KMS-11 (cell line): ENCODE measurements around the gene FBXO22.

ENCODE experiments used
- H2AFZ ChIP-seq: fragments of 200-600 bp; sonication (generic); 2 replicates; pipeline ENCODE4 v1.6.1; 2016; ENCODE audit warnings: antibody characterized with exemption, mixed run types, low read depth
- H3K27ac ChIP-seq: fragments of 200-600 bp; sonication (generic); 2 replicates; pipeline ENCODE4 v1.6.1; 2016; ENCODE audit warnings: mild to moderate bottlenecking, mixed run types
- H3K27me3 ChIP-seq: fragments of 200-600 bp; sonication (generic); 2 replicates; pipeline ENCODE4 v1.6.1; 2017; ENCODE audit warnings: mild to moderate bottlenecking, low read depth, mixed run types, moderate library complexity; ENCODE audit not compliant: insufficient read depth
- H3K36me3 ChIP-seq: fragments of 200-600 bp; sonication (generic); 2 replicates; pipeline ENCODE4 v1.6.1; 2017; ENCODE audit warnings: mild to moderate bottlenecking, mixed run types; ENCODE audit not compliant: insufficient read depth
- H3K4me1 ChIP-seq: fragments of 200-600 bp; sonication (generic); 2 replicates; pipeline ENCODE4 v1.6.1; 2016; ENCODE audit warnings: mild to moderate bottlenecking, low read depth, mixed run types; ENCODE audit not compliant: poor library complexity, severe bottlenecking
- H3K4me2 ChIP-seq: fragments of 200-600 bp; sonication (generic); 2 replicates; pipeline ENCODE4 v1.7.0; 2016; ENCODE audit warnings: mild to moderate bottlenecking, mixed run types
- H3K4me3 ChIP-seq: fragments of 200-600 bp; sonication (generic); IDR thresholded peaks from 2 replicates; pipeline ENCODE4 v1.6.1; 2017; ENCODE audit warnings: low read depth, low read length, mixed read lengths; ENCODE audit not compliant: insufficient read depth
- H3K79me2 ChIP-seq: fragments of 200-600 bp; sonication (generic); 2 replicates; pipeline ENCODE4 v1.6.1; 2016; ENCODE audit warnings: low read depth, mixed run types; ENCODE audit not compliant: insufficient read depth
- H3K9ac ChIP-seq: fragments of 200-600 bp; sonication (generic); 2 replicates; pipeline ENCODE4 v1.6.1; 2016; ENCODE audit warnings: mild to moderate bottlenecking, mixed run types
- H4K20me1 ChIP-seq: fragments of 200-600 bp; sonication (generic); 2 replicates; pipeline ENCODE4 v1.6.1; 2016; ENCODE audit warnings: mild to moderate bottlenecking, mixed run types; ENCODE audit not compliant: insufficient read depth
- TF ChIP-seq, protein P1 (sequence below): fragments of 200-600 bp; sonication (generic); conservative IDR thresholded peaks from 2 replicates; pipeline ENCODE4 v1.6.1; 2017; ENCODE audit warnings: low read depth, mild to moderate bottlenecking, antibody characterized with exemption, low read length, moderate library complexity, mixed read lengths

Gene FBXO22

DNA sequence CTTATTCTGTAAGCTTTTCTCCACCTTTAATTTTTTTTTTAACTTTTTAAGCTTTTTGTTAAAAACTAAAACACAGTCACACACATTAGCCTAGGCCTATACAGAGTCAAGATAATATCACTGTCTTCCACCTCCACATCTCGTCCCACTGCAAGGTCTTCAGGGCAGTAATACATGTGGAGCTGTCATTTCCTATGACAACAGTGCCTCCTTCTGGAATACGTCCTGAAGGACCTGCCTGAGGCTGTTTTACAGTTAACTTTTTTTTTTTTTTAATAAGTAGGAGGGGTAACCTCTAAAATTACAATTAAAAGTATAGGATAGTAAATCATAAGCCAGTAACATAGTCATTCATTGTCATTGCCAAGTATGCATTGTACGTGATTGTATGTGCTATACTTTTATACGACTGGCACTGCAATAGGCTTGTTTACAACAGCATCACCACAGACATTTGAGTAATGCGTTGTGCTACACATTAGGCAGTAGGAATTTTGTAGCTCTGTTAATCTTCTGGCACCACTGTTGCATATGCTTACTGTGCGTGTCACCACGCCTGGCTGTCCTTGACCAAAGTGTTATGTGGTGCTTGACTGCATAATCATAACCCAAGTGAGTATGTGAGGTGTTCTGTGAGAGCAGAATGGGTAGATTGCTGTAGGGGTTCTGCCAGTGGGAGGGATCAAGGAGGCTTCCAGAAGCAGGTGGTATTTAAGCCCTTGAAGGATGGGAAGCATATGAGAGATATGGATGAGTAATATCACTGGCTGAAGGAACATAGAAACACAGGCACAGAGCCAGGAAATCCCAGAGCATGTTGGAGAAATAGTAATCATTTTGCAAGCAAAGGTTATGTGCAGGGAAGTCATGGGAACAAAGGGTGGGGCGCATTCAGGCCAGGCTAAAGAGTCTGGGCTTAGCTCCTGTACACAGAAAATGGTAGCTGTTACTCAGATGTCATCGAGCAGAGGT is 18.3 kb downstream of the FBXO22 start:
- Histone ChIP-seq H4K20me1 (no peaks in the 10 kb centered on the region), H3K4me1 (peaks cover 51% of the 10 kb centered on the region), H3K36me3 (no peaks in the 10 kb centered on the region)

DNA sequence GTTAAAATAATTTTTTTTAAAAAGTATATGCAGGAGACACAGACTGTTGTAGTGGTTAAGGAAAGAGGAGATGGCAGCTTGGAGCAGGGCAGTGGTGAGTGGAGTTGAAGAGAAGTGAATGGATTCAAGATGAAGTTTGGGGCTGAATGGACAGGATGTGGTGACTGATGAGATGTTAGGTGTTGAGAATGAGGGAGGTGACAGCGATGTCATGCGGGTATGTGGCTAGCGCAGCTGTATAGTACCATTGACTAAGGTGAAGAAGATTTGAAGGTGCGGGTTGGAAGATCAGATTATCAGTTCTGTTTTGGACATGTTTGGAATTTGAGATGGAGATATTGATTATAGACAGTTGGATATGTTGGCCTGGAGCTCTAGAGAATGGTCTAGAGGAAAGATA is 20.1 kb downstream of the FBXO22 start:
- no peaks in the 10 kb centered on the region for H3K36me3 ChIP-seq
- H3K9ac ChIP-seq: no peak overlapping the region
- no peak overlapping the region for H3K4me2 ChIP-seq
- no peaks in the 10 kb centered on the region for H4K20me1 ChIP-seq
- no peak overlapping the region for H3K4me3 ChIP-seq
- peaks cover 59% of the 10 kb centered on the region for H3K4me1 ChIP-seq
- no peaks in the 10 kb centered on the region for H3K79me2 ChIP-seq
- TF ChIP-seq, protein P1, sequence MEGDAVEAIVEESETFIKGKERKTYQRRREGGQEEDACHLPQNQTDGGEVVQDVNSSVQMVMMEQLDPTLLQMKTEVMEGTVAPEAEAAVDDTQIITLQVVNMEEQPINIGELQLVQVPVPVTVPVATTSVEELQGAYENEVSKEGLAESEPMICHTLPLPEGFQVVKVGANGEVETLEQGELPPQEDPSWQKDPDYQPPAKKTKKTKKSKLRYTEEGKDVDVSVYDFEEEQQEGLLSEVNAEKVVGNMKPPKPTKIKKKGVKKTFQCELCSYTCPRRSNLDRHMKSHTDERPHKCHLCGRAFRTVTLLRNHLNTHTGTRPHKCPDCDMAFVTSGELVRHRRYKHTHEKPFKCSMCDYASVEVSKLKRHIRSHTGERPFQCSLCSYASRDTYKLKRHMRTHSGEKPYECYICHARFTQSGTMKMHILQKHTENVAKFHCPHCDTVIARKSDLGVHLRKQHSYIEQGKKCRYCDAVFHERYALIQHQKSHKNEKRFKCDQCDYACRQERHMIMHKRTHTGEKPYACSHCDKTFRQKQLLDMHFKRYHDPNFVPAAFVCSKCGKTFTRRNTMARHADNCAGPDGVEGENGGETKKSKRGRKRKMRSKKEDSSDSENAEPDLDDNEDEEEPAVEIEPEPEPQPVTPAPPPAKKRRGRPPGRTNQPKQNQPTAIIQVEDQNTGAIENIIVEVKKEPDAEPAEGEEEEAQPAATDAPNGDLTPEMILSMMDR: no peak
- H2AFZ ChIP-seq: no peak overlapping the region
- no peak overlapping the region for H3K27ac ChIP-seq
- no peaks in the 10 kb centered on the region for H3K27me3 ChIP-seq

More for the DNA sequence above, 18.3 kb downstream of the FBXO22 start:
- TF ChIP-seq, protein P1: peak; percentile 38; the same call in 1 of the 2 replicates
- H3K4me3 ChIP-seq: no peak overlapping the region
- H3K4me2 ChIP-seq: no peak overlapping the region
- H3K27ac ChIP-seq: no peak overlapping the region
- H2AFZ ChIP-seq: no peak overlapping the region
- no peak overlapping the region for H3K9ac ChIP-seq
- no peaks in the 10 kb centered on the region for H3K79me2 ChIP-seq
- no peaks in the 10 kb centered on the region for H3K27me3 ChIP-seq

DNA sequence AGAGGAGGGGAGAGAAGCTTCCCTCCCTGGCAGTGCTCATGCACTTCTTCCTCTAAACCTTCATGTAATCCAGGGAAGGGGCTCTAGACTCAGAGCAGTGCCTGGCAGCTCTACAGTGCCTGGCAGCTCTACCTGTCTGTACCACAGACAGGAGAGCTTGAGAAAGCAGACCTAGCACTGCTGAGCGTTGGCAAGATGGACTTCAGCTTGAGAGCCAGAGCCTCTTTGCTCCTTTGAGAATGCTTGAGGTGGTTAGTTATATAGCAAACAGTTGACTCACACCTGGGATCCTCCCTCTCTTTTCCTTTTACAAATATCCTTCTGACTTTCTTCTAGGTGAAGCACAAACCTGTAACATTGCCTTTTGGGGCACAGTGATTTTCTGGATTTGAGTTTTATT is 20.9 kb downstream of the FBXO22 start:
- H3K9ac ChIP-seq: no peak overlapping the region
- no peaks in the 10 kb centered on the region for H3K79me2 ChIP-seq
- H3K27me3 ChIP-seq: no peaks in the 10 kb centered on the region
- H2AFZ ChIP-seq: no peak overlapping the region
- H3K36me3 ChIP-seq: no peaks in the 10 kb centered on the region
- no peak overlapping the region for H3K4me2 ChIP-seq
- TF ChIP-seq, protein P1: no peak
- peaks cover 59% of the 10 kb centered on the region for H3K4me1 ChIP-seq
- H3K4me3 ChIP-seq: no peak overlapping the region
- H3K27ac ChIP-seq: no peak overlapping the region
- H4K20me1 ChIP-seq: no peaks in the 10 kb centered on the region

DNA sequence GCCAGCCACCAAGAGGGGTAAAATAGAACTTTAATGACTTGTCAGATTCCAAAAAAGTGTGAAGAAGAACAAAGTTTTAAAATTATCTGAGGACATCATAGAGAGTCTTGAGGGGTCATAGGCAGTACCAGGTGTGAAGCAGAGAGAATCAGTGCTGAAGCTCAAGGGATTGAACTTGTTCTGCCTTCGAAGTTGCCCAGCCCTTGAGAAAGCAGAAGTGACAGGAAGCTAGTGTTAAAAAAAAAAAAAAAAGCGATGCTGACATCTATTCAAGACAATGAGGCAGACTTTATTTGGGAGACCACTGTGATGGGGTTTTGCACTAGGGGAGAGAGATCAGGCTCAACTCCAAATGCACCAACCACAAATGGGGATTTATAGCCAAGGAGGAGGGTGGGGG is 21.8 kb downstream of the FBXO22 start:
- H2AFZ ChIP-seq: no peak overlapping the region
- no peak overlapping the region for H3K27ac ChIP-seq
- H3K27me3 ChIP-seq: no peaks in the 10 kb centered on the region
- H3K9ac ChIP-seq: no peak overlapping the region
- TF ChIP-seq, protein P1: no peak
- H4K20me1 ChIP-seq: no peaks in the 10 kb centered on the region
- H3K4me3 ChIP-seq: no peak overlapping the region
- H3K4me1 ChIP-seq: peaks cover 59% of the 10 kb centered on the region
- H3K4me2 ChIP-seq: no peak overlapping the region
- no peaks in the 10 kb centered on the region for H3K36me3 ChIP-seq
- H3K79me2 ChIP-seq: no peaks in the 10 kb centered on the region
